ENCODE measurements around the gene CAPS. TPM values are rescaled to one million over a fixed set of nuclear protein-coding genes. Genes with fewer than 3 reads are reported as not detected.
"Not testable (repeated sequence)": the region's sequence is repeated elsewhere in the genome, so short reads cannot be mapped to it uniquely, and the experiment has no call there.

CAPS gene
- total and polyA plus RNA-seq, 9 donors = 1.7 to 313 (median 22.3) TPM

DNA sequence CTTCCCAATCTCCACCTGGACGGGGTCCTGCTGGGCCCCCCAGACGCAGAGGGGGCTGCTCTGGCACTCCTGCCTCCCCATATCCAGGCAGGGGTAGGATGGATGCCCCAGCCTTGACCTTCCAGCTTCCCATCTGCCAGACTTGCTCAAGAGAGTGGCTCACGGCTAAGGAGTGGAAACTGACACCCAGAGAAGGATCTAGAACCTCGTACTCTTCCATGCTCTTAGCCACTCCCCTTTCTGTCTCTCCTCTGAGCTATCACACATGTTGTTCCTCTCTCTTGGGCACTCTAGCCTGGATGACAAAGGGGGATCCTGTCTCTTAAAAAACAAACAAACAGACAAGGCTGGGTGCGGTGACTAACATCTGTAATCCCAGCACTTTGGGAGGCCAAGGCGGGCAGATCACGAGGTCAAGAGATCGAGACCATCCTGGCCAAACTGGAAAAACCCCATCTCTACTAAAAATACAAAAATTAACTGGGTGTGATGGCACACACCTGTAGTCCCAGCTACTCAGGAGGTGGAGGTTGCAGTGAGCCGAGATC lies 31.6 kb upstream of the CAPS start:
- intact Hi-C loops (cut with DNase I) = no loop called here
- no peak overlapping the region for H3K4me3 ChIP-seq
- TF ChIP-seq CTCF (IDR thresholded peaks at IDR 0.05) (no peak), EP300 (IDR thresholded peaks at IDR 0.05) (no peak), POLR2A (IDR thresholded peaks at IDR 0.05) (no peak)
- WGBS, 3 donors = 49 to 58% (median 53%) methylated on average over 9 of the region's 9 CpGs
- no peaks in the 10 kb centered on the region for H3K27me3 ChIP-seq
- H3K9me3 ChIP-seq = no peaks in the 10 kb centered on the region
- DNase-seq = no peak
- H3K4me1 ChIP-seq (ENCODE audit: insufficient read depth) = peaks cover 1% of the 10 kb centered on the region
- H3K27ac ChIP-seq = no peak overlapping the region
- H3K36me3 ChIP-seq = no peaks in the 10 kb centered on the region

- H3K27me3 ChIP-seq; DNase-seq; H3K4me3 ChIP-seq; intact Hi-C loops (cut with DNase I); H3K36me3 ChIP-seq; H3K27ac ChIP-seq; H3K9me3 ChIP-seq; H3K4me1 ChIP-seq (ENCODE audit: insufficient read depth): not testable (repeated sequence)
- whole genome bisulfite sequencing, 3 donors = 63 to 73% (median 72%) methylated on average over 11 to 13 of the region's 13 CpGs
These were observed 30.7 kb upstream of the CAPS start for GRCh38 chr19:5883157-5883873.

- H3K27ac ChIP-seq; intact Hi-C loops (cut with DNase I); H3K36me3 ChIP-seq; H3K27me3 ChIP-seq; H3K9me3 ChIP-seq; DNase-seq; H3K4me1 ChIP-seq (ENCODE audit: insufficient read depth); H3K4me3 ChIP-seq: not testable (repeated sequence)
- WGBS, 3 donors = 69 to 72% (median 70%) methylated on average over 11 of the region's 11 CpGs
These were observed 29.8 kb upstream of the CAPS start for GRCh38 chr19:5884065-5884811.

GRCh38 chr19:5889288-5889971 lies 24.6 kb upstream of the CAPS start:
- Histone ChIP-seq H3K9me3 (no peaks in the 10 kb centered on the region), H3K27me3 (no peaks in the 10 kb centered on the region), H3K36me3 (no peaks in the 10 kb centered on the region), H3K4me3 (no peak overlapping the region), H3K4me1 (ENCODE audit: insufficient read depth) (peaks cover 2% of the 10 kb centered on the region), H3K27ac (no peak overlapping the region)
- TF ChIP-seq POLR2A (IDR thresholded peaks at IDR 0.05) (no peak), EP300 (IDR thresholded peaks at IDR 0.05) (no peak), CTCF (IDR thresholded peaks at IDR 0.05) (no peak)
- intact Hi-C loops (cut with DNase I) = no loop called here
- no peak for DNase-seq
- 17 to 31% (median 27%) methylated on average over 17 of the region's 17 CpGs for WGBS, 3 donors

DNA sequence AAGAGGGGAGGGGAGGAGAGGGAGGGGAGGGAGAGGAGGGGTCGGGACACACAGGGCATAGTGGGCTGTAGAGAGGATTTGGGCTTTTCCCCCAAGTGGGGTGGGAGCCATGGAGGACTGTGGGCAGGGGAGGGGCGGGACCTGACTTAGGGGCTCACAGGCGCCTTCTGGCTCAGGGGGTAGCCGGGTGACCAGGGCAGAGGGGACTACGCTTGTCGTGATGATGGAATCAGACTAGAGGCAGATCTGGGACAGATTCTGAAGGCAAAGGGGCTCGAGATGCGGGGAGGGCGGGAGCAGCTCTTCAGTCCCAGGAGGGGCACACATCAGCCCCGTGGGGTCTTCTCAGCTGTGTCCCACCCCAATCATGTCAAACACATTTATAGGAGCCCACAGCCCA lies 24.0 kb upstream of the CAPS start:
- TF ChIP-seq EP300 (IDR thresholded peaks at IDR 0.05) (no peak), POLR2A (IDR thresholded peaks at IDR 0.05) (no peak), CTCF (IDR thresholded peaks at IDR 0.05) (no peak)
- 31 to 36% (median 34%) methylated on average over 10 of the region's 10 CpGs for WGBS, 3 donors
- H3K4me1 ChIP-seq (ENCODE audit: insufficient read depth) = peaks cover 2% of the 10 kb centered on the region
- intact Hi-C loops (cut with DNase I) = loop anchor here in 2 of 4 donors (5.0 to 10.0 kb wide), 2 partner anchors 85 to 88 kb away; partner anchors contain the start of gene NRTN (in 1 of the 2)
- DNase-seq = no peak
- H3K36me3 ChIP-seq = no peaks in the 10 kb centered on the region
- H3K4me3 ChIP-seq = no peak overlapping the region
- H3K27me3 ChIP-seq = no peaks in the 10 kb centered on the region
- H3K9me3 ChIP-seq = no peaks in the 10 kb centered on the region
- H3K27ac ChIP-seq = no peak overlapping the region
